IPS-18a (cell line): ENCODE measurements around the gene EEF2K.

Experiments
- H3K27ac ChIP-seq: one replicate; pipeline ENCODE4 v1.5.1; 2013; ENCODE audit warnings: low read length
- H3K27me3 ChIP-seq: one replicate; pipeline ENCODE4 v1.6.1; 2013; ENCODE audit warnings: mild to moderate bottlenecking, low read length; ENCODE audit not compliant: control insufficient read depth, insufficient read depth
- H3K36me3 ChIP-seq: one replicate; pipeline ENCODE4 v1.6.1; 2013; ENCODE audit warnings: low read depth, low read length; ENCODE audit not compliant: control insufficient read depth
- H3K4me1 ChIP-seq: one replicate; pipeline ENCODE4 v1.6.1; 2013; ENCODE audit warnings: low read depth, low read length; ENCODE audit not compliant: control insufficient read depth
- H3K4me3 ChIP-seq: one replicate; pipeline ENCODE4 v1.5.1; 2013; ENCODE audit warnings: low read length
- H3K9ac ChIP-seq: one replicate; pipeline ENCODE4 v1.6.1; 2013; ENCODE audit warnings: mild to moderate bottlenecking, low read length, moderate library complexity
- H3K9me3 ChIP-seq: one replicate; pipeline ENCODE4 v1.6.1; 2013; ENCODE audit warnings: low read depth, low read length; ENCODE audit not compliant: control insufficient read depth

The EEF2K gene

GRCh38 chr16:22177968-22178930, 27.8 kb upstream of the EEF2K start:
- no peak overlapping the region for H3K27ac ChIP-seq
- no peaks in the 10 kb centered on the region for H3K27me3 ChIP-seq
- H3K36me3 ChIP-seq, result no peaks in the 10 kb centered on the region
- no peaks in the 10 kb centered on the region for H3K4me1 ChIP-seq
- H3K9me3 ChIP-seq, result no peaks in the 10 kb centered on the region
- no peak overlapping the region for H3K9ac ChIP-seq
- H3K4me3 ChIP-seq, result no peak overlapping the region

- no peak overlapping the region for H3K27ac ChIP-seq
- H3K4me1 ChIP-seq, result no peaks in the 10 kb centered on the region
- H3K9me3 ChIP-seq, result no peaks in the 10 kb centered on the region
- no peaks in the 10 kb centered on the region for H3K36me3 ChIP-seq
- no peak overlapping the region for H3K4me3 ChIP-seq
- no peak overlapping the region for H3K9ac ChIP-seq
- no peaks in the 10 kb centered on the region for H3K27me3 ChIP-seq
These were observed 24.7 kb upstream of the EEF2K start for GRCh38 chr16:22181426-22181825.

GRCh38 chr16:22181843-22182242, 24.2 kb upstream of the EEF2K start:
- H3K9me3 ChIP-seq, result no peaks in the 10 kb centered on the region
- no peak overlapping the region for H3K4me3 ChIP-seq
- H3K9ac ChIP-seq, result no peak overlapping the region
- no peaks in the 10 kb centered on the region for H3K27me3 ChIP-seq
- no peak overlapping the region for H3K27ac ChIP-seq
- no peaks in the 10 kb centered on the region for H3K36me3 ChIP-seq
- H3K4me1 ChIP-seq, result no peaks in the 10 kb centered on the region

- H3K27ac ChIP-seq, result no peak overlapping the region
- H3K36me3 ChIP-seq, result no peaks in the 10 kb centered on the region
- H3K9me3 ChIP-seq, result no peaks in the 10 kb centered on the region
- H3K4me3 ChIP-seq, result no peak overlapping the region
- H3K9ac ChIP-seq, result no peak overlapping the region
- peaks cover 2% of the 10 kb centered on the region for H3K4me1 ChIP-seq
- H3K27me3 ChIP-seq, result no peaks in the 10 kb centered on the region
These were observed 22.7 kb upstream of the EEF2K start for GRCh38 chr16:22183335-22183734.

GRCh38 chr16:22183901-22184614, 22.0 kb upstream of the EEF2K start:
- H3K4me3 ChIP-seq, result no peak overlapping the region
- H3K9ac ChIP-seq, result no peak overlapping the region
- H3K9me3 ChIP-seq, result no peaks in the 10 kb centered on the region
- H3K27ac ChIP-seq, result no peak overlapping the region
- no peaks in the 10 kb centered on the region for H3K36me3 ChIP-seq
- peaks cover 4% of the 10 kb centered on the region for H3K27me3 ChIP-seq
- H3K4me1 ChIP-seq, result peaks cover 9% of the 10 kb centered on the region

- peaks cover 10% of the 10 kb centered on the region for H3K27me3 ChIP-seq
- peaks cover 14% of the 10 kb centered on the region for H3K4me1 ChIP-seq
- H3K4me3 ChIP-seq, result no peak overlapping the region
- no peaks in the 10 kb centered on the region for H3K36me3 ChIP-seq
- no peaks in the 10 kb centered on the region for H3K9me3 ChIP-seq
- H3K9ac ChIP-seq, result no peak overlapping the region
- no peak overlapping the region for H3K27ac ChIP-seq
These were observed 21.5 kb upstream of the EEF2K start for GRCh38 chr16:22184615-22184968.

- peaks cover 17% of the 10 kb centered on the region for H3K4me1 ChIP-seq
- no peak overlapping the region for H3K9ac ChIP-seq
- H3K27ac ChIP-seq, result no peak overlapping the region
- peaks cover 13% of the 10 kb centered on the region for H3K27me3 ChIP-seq
- no peaks in the 10 kb centered on the region for H3K9me3 ChIP-seq
- no peaks in the 10 kb centered on the region for H3K36me3 ChIP-seq
- H3K4me3 ChIP-seq, result no peak overlapping the region
These were observed 19.6 kb upstream of the EEF2K start for GRCh38 chr16:22186517-22186916.

GRCh38 chr16:22188267-22188594, 17.8 kb upstream of the EEF2K start:
- Histone ChIP-seq H3K36me3 (no peaks in the 10 kb centered on the region), H3K4me3 (no peak overlapping the region), H3K27ac (no peak overlapping the region), H3K9ac (no peak overlapping the region), H3K4me1 (peaks cover 28% of the 10 kb centered on the region), H3K27me3 (peaks cover 13% of the 10 kb centered on the region), H3K9me3 (no peaks in the 10 kb centered on the region)

- Histone ChIP-seq H3K4me3 (peak overlapping the region; percentile 61), H3K9me3 (no peaks in the 10 kb centered on the region), H3K27ac (no peak overlapping the region), H3K36me3 (no peaks in the 10 kb centered on the region), H3K9ac (no peak overlapping the region), H3K4me1 (peaks cover 28% of the 10 kb centered on the region), H3K27me3 (peaks cover 13% of the 10 kb centered on the region)
These were observed 17.3 kb upstream of the EEF2K start for GRCh38 chr16:22188595-22189442.

GRCh38 chr16:22189473-22190080, 16.5 kb upstream of the EEF2K start:
- Histone ChIP-seq H3K27me3 (peaks cover 13% of the 10 kb centered on the region), H3K4me1 (peaks cover 28% of the 10 kb centered on the region), H3K27ac (no peak overlapping the region), H3K4me3 (peak overlapping the region; percentile 61), H3K36me3 (no peaks in the 10 kb centered on the region), H3K9me3 (no peaks in the 10 kb centered on the region), H3K9ac (peak overlapping the region; percentile 35)
